K562 (cell line): ENCODE data around the gene CLCN6. TPM values are rescaled to one million over a fixed set of nuclear protein-coding genes. Genes with fewer than 3 reads are reported as not detected.

Source experiments
- ADNP ChIP-seq: fragments of 200-800 bp; sonication (Bioruptor generic); IDR thresholded peaks from 2 replicates; pipeline ENCODE4 v1.6.1; 2016; ENCODE audit warnings: missing genetic modification characterization, missing compliant biosample characterization
- ARID3A ChIP-seq: IDR thresholded peaks from 2 replicates; pipeline ENCODE4 v1.6.1; 2012; ENCODE audit warnings: low read depth, low read length, improper control_type of control experiment, borderline replicate concordance
- ARNT ChIP-seq, 2 experiments: fragments of 450-650 bp; IDR thresholded peaks; 2 replicates each; pipeline ENCODE4 v1.6.1; 2016; ENCODE audit warnings: mild to moderate bottlenecking in 1 of 2
- CCAR2 ChIP-seq: fragments of 200-400 bp; formaldehyde crosslinking; IDR thresholded peaks from 2 replicates; pipeline ENCODE4 v1.6.1; 2017; ENCODE audit warnings: mild to moderate bottlenecking, low read depth, low read length
- CTBP1 ChIP-seq: fragments of 450-650 bp; IDR thresholded peaks from 2 replicates; pipeline ENCODE4 v1.6.1; 2016; ENCODE audit warnings: borderline replicate concordance
- HLTF ChIP-seq: fragments of 450-650 bp; IDR thresholded peaks from 2 replicates; pipeline ENCODE4 v1.6.1; 2016
- PCBP1 ChIP-seq: fragments of 200-400 bp; formaldehyde crosslinking; IDR thresholded peaks from 2 replicates; pipeline ENCODE4 v1.6.1; 2018; ENCODE audit warnings: mild to moderate bottlenecking, low read depth, low read length; ENCODE audit not compliant: poor library complexity, severe bottlenecking
- RBFOX2 ChIP-seq: fragments of 200-400 bp; formaldehyde crosslinking; IDR thresholded peaks from 2 replicates; pipeline ENCODE4 v1.6.1; 2017; ENCODE audit warnings: low read depth, mild to moderate bottlenecking, low read length, moderate library complexity
- RFX7 ChIP-seq: fragments of 250-450 bp; sonication (Bioruptor Pico); IDR thresholded peaks from 2 replicates; pipeline ENCODE4 v1.5.1; 2021; ENCODE audit warnings: mild to moderate bottlenecking
- SMAD4 ChIP-seq: fragments of 250-450 bp; sonication (Bioruptor Pico); conservative IDR thresholded peaks from 2 replicates; pipeline ENCODE4 v1.8.0; 2021; ENCODE audit warnings: inconsistent platforms, mild to moderate bottlenecking, moderate library complexity
- STAT5B ChIP-seq: fragments of 250-450 bp; sonication (Bioruptor Pico); IDR thresholded peaks from 2 replicates; pipeline ENCODE4 v1.8.0; 2021; ENCODE audit warnings: mild to moderate bottlenecking, inconsistent platforms
- ZNF239 ChIP-seq: fragments of 250-450 bp; sonication (Bioruptor Pico); IDR thresholded peaks from 2 replicates; pipeline ENCODE4 v1.4.0; 2020; ENCODE audit warnings: mild to moderate bottlenecking
- ZNF354B ChIP-seq: fragments of 250-450 bp; sonication (Bioruptor Pico); IDR thresholded peaks from 2 replicates; pipeline ENCODE4 v1.4.0; 2020
- ZNF707 ChIP-seq: fragments of 250-450 bp; sonication (Bioruptor Pico); conservative IDR thresholded peaks from 2 replicates; pipeline ENCODE4 v1.8.0; 2022; ENCODE audit warnings: inconsistent platforms, mild to moderate bottlenecking, moderate library complexity
- ZSCAN29 ChIP-seq: fragments of 450-650 bp; IDR thresholded peaks from 2 replicates; pipeline ENCODE4 v1.6.1; 2017
- polyA plus RNA-seq, 8 experiments: library from polyadenylated mRNA; depleted of rRNA in 4 of 8; stranded (reverse) in 5 of 8; unstranded in 3 of 8; fragments of >200 nt; fragmentation: Nextera tagmentation in 2 of 8; fragmentation: Illumina TruSeq in 1 of 8; extraction: Ambion mirVana in 2 of 8; extraction: Trizol in 1 of 8; gene quantifications; 2 replicates each; pipeline versions ENCODE4 v1.2.1 to v1.2.3, GENCODE V29; 2011 to 2014; ENCODE audit warnings: inconsistent platforms in 1 of 8, missing spikeins in 1 of 8
- total RNA-seq, 7 experiments: library from RNA; depleted of rRNA in 6 of 7; stranded (reverse); fragments of >200 nt in 6 of 7; fragmentation: Illumina TruSeq in 2 of 7; extraction: Trizol in 2 of 7; gene quantifications; 2 replicates each; pipeline versions ENCODE4 v1.2.1 to v1.2.3, GENCODE V29; 2011 to 2021; ENCODE audit warnings: low replicate concordance in 1 of 7
- TF ChIP-seq, protein P1 (sequence below): fragments of 450-650 bp; conservative IDR thresholded peaks from 2 replicates; pipeline ENCODE4 v1.6.1; 2016; ENCODE audit warnings: missing genetic modification characterization, low read depth, mild to moderate bottlenecking, control low read depth, missing compliant biosample characterization
- TF ChIP-seq, protein P2 (sequence below): fragments of 250-450 bp; sonication (Bioruptor Pico); IDR thresholded peaks from 2 replicates; pipeline ENCODE4 v1.4.0; 2020
- TF ChIP-seq, protein P3 (sequence below): sonication (generic); formaldehyde crosslinking; IDR thresholded peaks from 2 replicates; pipeline ENCODE4 v1.8.1; 2023; ENCODE audit warnings: mild to moderate bottlenecking, missing genetic modification reagents
- TF ChIP-seq, protein P4 (sequence below): sonication (generic); formaldehyde crosslinking; IDR thresholded peaks from 2 replicates; pipeline ENCODE4 v1.8.1; 2023; ENCODE audit warnings: mild to moderate bottlenecking, missing genetic modification reagents
- TF ChIP-seq, protein P5 (sequence below): fragments of 450-650 bp; conservative IDR thresholded peaks from 2 replicates; pipeline ENCODE4 v1.6.1; 2016; ENCODE audit warnings: missing genetic modification characterization, low read depth, mild to moderate bottlenecking, missing compliant biosample characterization, moderate library complexity

Gene CLCN6
- total and polyA plus RNA-seq, 9 of the 15 experiments (the other 6 are each of a cell fraction or from before 2014, with no cell fraction given) = 2.0 to 21.8 (median 13.6) TPM

DNA sequence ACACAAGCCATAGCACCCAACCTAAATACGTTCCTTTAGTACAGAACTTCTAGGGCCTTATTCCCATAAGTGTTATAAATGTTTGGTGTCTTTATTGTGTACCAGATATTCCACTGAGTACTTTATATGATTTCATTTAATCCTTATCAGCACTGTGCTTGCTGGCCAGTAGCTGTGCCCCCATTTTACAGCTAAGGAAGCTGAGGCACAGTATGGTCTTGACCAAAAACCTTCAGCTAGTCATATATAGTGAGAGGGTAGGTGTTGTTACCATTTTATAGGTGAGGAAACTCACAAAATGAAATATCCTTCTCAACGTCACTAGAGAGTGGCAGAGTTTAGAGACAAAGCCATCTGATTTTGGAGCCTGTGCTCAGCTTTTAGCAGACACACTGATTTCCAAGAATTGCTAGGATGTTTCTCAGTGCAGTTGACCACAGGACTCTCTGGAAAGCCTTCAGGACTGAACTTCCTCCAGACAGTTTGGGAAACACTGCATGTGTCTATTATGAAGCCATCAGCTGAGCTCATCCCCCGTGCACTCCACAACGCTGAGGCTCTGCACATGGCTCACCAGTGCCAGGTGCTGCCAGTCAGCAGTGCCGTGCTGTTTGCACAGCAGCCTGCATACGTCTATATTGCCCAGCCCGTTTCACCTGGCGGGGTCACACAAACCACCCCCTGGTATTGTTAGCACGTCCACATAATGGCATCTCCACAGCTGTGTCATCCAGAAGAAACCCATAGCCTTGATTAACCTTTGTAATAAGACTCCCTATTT lies 26.1 kb downstream of the CLCN6 start (continued):
- TF ChIP-seq, protein P1, sequence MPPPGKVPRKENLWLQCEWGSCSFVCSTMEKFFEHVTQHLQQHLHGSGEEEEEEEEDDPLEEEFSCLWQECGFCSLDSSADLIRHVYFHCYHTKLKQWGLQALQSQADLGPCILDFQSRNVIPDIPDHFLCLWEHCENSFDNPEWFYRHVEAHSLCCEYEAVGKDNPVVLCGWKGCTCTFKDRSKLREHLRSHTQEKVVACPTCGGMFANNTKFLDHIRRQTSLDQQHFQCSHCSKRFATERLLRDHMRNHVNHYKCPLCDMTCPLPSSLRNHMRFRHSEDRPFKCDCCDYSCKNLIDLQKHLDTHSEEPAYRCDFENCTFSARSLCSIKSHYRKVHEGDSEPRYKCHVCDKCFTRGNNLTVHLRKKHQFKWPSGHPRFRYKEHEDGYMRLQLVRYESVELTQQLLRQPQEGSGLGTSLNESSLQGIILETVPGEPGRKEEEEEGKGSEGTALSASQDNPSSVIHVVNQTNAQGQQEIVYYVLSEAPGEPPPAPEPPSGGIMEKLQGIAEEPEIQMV (tag) = no peak
- TF ChIP-seq, protein P2, sequence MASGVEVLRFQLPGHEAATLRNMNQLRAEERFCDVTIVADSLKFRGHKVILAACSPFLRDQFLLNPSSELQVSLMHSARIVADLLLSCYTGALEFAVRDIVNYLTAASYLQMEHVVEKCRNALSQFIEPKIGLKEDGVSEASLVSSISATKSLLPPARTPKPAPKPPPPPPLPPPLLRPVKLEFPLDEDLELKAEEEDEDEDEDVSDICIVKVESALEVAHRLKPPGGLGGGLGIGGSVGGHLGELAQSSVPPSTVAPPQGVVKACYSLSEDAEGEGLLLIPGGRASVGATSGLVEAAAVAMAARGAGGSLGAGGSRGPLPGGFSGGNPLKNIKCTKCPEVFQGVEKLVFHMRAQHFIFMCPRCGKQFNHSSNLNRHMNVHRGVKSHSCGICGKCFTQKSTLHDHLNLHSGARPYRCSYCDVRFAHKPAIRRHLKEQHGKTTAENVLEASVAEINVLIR (CRISPR knock-in tag) = no peak
- TF ChIP-seq ZSCAN29 = no peak
- TF ChIP-seq, protein P3, sequence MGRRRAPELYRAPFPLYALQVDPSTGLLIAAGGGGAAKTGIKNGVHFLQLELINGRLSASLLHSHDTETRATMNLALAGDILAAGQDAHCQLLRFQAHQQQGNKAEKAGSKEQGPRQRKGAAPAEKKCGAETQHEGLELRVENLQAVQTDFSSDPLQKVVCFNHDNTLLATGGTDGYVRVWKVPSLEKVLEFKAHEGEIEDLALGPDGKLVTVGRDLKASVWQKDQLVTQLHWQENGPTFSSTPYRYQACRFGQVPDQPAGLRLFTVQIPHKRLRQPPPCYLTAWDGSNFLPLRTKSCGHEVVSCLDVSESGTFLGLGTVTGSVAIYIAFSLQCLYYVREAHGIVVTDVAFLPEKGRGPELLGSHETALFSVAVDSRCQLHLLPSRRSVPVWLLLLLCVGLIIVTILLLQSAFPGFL (CRISPR knock-in tag) = no peak
- TF ChIP-seq ZNF707 (CRISPR knock-in tag) = no peak
- peak; percentile 64 for TF ChIP-seq SMAD4 (CRISPR knock-in tag)
- no peak for TF ChIP-seq RFX7 (CRISPR knock-in tag)
- TF ChIP-seq HLTF = no peak
- TF ChIP-seq STAT5B (CRISPR knock-in tag) = no peak
- 0 out of 2 replicates have a peak, but pooled peaks have one; percentile 18 for TF ChIP-seq CTBP1
- no peak for TF ChIP-seq RBFOX2
- TF ChIP-seq ADNP (tag) = peak; percentile 61
- no peak for TF ChIP-seq ZNF354B (CRISPR knock-in tag)
- no peak for TF ChIP-seq ARNT (IDR thresholded peaks at IDR 0.05)
- no peak for TF ChIP-seq ARID3A
- no peak for TF ChIP-seq ZNF239 (CRISPR knock-in tag)
- TF ChIP-seq, protein P4, sequence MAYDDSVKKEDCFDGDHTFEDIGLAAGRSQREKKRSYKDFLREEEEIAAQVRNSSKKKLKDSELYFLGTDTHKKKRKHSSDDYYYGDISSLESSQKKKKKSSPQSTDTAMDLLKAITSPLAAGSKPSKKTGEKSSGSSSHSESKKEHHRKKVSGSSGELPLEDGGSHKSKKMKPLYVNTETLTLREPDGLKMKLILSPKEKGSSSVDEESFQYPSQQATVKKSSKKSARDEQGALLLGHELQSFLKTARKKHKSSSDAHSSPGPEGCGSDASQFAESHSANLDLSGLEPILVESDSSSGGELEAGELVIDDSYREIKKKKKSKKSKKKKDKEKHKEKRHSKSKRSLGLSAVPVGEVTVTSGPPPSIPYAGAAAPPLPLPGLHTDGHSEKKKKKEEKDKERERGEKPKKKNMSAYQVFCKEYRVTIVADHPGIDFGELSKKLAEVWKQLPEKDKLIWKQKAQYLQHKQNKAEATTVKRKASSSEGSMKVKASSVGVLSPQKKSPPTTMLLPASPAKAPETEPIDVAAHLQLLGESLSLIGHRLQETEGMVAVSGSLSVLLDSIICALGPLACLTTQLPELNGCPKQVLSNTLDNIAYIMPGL (CRISPR knock-in tag) = no peak
- TF ChIP-seq, protein P5, sequence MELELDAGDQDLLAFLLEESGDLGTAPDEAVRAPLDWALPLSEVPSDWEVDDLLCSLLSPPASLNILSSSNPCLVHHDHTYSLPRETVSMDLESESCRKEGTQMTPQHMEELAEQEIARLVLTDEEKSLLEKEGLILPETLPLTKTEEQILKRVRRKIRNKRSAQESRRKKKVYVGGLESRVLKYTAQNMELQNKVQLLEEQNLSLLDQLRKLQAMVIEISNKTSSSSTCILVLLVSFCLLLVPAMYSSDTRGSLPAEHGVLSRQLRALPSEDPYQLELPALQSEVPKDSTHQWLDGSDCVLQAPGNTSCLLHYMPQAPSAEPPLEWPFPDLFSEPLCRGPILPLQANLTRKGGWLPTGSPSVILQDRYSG = no peak
- no peak for TF ChIP-seq CCAR2
- TF ChIP-seq PCBP1 = no peak
